22Rv1 (cell line): ENCODE results near the gene SIX5.

Source experiments
- CTCF ChIP-seq: fragments of 450-650 bp; IDR thresholded peaks from 2 replicates; pipeline ENCODE4 v1.5.1; 2017; ENCODE audit warnings: mild to moderate bottlenecking
- ZFX ChIP-seq: fragments of 450-650 bp; IDR thresholded peaks from 2 replicates; pipeline ENCODE4 v1.6.1; 2017; ENCODE audit warnings: antibody characterized with exemption, borderline replicate concordance

GRCh38 chr19:45768984-45769782, at the start of gene SIX5:
- TF ChIP-seq CTCF (no peak), ZFX (no peak)
